ENCODE results near the gene ZNF710.
A peak's percentile ranks its signal among the peaks of the same experiment; 100 is the strongest.
"Not testable (repeated sequence)": the region's sequence is repeated elsewhere in the genome, so short reads cannot be mapped to it uniquely, and the experiment has no call there.

The ZNF710 gene, protein sequence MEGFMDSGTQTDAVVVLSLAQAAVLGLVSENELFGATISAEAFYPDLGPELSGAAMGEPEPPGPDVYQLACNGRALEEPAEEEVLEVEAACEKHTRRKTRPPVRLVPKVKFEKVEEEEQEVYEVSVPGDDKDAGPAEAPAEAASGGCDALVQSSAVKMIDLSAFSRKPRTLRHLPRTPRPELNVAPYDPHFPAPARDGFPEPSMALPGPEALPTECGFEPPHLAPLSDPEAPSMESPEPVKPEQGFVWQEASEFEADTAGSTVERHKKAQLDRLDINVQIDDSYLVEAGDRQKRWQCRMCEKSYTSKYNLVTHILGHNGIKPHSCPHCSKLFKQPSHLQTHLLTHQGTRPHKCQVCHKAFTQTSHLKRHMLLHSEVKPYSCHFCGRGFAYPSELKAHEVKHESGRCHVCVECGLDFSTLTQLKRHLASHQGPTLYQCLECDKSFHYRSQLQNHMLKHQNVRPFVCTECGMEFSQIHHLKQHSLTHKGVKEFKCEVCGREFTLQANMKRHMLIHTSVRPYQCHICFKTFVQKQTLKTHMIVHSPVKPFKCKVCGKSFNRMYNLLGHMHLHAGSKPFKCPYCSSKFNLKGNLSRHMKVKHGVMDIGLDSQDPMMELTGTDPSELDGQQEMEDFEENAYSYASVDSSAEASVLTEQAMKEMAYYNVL

GRCh38 chr15:90001062-90001682, at the start of gene ZNF710:
ZNF710 (plus strand) TSS chr15:90001324; CDS start chr15:90067138, 65,814 bp downstream.
- peak; percentile 80 for DNase-seq (ENCODE audit: low read depth)

DNA sequence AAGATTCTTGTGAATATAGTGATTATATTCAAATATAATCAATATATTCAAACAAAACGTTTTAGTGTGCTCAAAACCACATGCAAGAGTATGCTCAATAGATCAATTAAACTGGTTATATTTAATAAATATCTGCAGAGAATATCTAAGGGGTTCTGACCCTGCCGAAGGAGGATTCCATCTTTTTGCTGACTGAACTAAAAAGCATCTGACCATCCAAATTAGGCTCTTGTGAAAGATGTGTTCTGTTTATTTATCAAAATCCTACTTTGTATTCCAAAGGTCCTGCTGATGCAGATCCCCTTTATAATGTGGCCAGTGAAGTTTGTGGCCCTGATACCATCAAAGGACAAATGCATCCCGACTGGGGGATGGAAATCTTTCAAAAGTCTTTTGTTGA, 46.6 kb upstream of the ZNF710 start:
- DNase-seq (ENCODE audit: low read depth): no peak

- DNase-seq (ENCODE audit: low read depth): not testable (repeated sequence)
Observed at GRCh38 chr15:89955449-89955998, 45.6 kb upstream of the ZNF710 start.

- DNase-seq (ENCODE audit: low read depth): no peak
Observed at GRCh38 chr15:89958107-89958805, 42.9 kb upstream of the ZNF710 start.

DNA sequence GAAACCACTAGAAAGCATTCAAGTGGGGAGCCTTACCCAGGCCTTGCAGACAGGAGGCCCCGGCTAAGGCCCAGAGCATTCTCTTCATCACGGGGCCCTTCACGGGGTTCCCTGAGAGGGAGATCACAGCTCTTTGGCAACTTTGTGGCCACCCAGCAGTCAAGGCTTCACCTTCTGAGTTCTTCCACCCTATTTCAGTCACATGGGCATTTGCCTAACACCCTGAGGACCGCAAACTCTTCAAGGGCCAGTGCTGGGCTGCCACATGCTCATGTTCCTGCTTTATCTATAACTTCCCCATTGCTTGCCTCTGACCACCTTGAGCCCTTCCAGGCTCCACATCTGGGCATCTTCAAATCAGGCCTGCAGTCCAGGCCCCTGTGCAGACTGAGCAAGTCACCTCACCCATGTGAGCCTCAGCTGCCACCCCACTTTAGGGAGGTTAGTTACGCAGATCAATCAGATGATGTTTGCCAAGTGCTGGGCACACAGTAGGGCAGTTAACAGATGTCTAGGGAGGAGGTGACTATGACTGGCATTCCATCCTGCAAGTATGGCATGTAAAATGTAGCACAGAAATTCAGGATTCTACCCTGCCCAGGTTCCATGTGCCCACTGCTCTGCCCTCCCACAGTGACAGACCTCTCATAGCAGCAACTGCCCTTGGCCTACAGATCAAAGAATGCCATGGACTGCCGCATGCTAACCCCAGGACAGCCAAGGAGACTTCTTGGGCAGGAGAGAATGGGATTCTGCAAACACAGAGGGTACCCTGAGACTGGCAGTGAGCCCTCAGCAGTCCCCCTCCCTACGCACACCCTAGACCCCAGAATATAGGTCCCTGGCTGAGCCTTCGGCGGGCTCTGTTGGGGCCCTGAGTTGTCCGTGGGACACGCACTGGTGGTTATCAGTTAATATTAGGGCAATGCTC, 37.6 kb upstream of the ZNF710 start:
- no peak for DNase-seq (ENCODE audit: low read depth)

DNA sequence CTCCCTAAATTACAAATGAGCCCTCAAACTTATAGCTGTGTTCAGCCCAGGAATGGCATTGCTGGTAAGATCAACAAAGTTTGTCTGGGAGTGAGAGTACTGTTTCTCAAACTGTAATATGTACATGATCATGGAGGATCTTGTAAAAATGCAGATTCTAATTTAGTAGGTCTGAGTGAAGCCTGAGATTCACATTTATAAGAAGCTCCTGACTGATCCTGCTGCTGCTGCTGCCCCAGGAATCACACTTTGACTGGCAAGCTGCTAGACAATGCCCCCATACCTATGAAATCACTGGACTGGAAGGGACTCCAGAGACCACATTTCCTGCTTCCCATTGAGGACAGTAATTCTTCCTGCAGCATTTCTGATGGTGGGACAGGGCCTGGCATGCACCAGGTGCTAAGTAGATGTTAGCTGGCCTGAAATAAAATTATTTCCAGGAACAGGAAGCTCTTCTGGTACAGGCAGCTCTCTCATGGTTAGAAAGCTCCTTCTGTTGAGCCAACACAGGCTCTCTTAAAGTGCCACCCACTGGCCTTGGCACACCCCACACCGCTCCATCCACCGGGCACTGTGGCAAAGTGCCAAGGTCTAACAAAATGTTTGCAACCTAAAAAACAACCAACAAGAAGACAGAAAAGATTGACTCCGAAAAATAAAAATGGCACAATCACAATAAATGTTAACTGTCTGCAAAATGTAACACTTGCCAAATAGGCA, 36.7 kb upstream of the ZNF710 start:
- no peak for DNase-seq (ENCODE audit: low read depth)

DNA sequence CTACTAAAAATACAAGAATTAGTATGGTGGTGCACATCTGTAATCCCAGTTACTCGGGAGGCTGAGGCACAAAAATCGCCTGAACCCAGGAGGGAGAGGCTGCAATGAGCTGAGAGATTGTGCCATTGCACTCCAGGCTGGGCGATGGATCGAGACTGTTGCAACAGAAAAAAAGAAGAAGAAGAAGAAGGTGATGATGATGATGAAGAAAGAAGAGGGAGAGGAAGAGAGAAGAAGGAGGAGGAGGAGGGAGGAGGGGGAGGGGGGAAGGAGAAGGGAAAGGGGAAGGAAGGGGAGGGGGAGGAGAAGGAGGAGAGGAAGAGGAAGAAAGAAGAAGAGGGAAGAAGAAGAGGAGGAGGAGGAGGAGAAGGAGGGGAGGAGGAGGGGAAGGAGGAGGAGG, 33.2 kb upstream of the ZNF710 start:
- no peak for DNase-seq (ENCODE audit: low read depth)

- peak; percentile 54 for DNase-seq (ENCODE audit: low read depth)
Observed at GRCh38 chr15:89971592-89971997, 29.5 kb upstream of the ZNF710 start.

GRCh38 chr15:89972085-89972484, 29.0 kb upstream of the ZNF710 start:
- DNase-seq (ENCODE audit: low read depth): no peak

DNA sequence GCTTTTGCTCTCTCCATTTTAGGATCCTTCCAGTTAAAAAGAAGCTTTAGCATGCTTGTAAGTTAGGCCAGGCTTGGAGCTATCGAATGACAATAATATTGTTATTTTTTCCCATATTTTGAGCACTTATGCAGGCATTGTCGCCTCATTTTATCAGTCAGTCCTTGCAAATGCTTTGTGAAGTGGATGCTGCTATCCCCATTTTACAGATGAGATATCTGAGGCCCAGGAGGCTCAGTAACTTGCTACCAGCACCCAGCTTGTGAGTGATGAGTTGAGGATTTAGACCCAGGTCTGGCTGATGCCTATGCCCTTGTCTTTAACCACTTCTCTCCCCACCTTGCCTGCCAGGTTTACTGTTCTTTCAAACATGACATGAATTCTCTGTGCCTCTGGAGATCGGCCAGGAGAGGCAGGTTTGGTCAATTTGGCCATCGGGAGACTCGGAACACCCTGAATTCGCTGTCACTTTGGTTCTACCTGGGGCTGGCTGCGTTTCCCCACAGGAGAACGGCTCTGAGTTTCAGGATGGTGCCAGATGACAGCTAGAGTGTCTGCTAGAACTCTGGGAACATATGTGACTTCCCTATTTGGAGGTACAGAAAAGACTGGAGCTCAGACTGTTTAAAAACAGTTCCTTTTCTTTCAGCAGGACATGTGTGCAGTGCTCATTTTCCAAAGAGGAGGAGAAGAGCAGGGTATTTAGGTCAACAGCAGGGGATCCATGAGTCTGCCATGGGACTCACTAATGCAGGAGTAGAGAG, 25.5 kb upstream of the ZNF710 start:
- no peak for DNase-seq (ENCODE audit: low read depth)

DNA sequence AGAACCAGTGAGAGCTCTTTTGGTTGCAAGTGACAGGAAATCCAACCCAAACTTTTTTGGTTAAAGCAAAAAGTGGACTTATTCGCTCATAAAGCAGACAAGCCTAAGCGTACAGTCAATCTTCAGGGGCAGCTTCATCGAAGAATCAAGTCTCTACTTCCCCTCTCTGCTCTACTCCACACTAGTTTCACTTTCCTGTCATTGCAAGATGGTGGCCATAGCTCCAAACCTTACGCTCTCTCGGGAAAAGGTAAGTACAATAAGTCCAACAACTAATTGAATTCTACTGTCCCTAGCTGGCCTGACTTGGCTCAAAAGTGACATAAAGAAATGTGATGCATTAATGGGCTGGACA, 24.9 kb upstream of the ZNF710 start:
- DNase-seq (ENCODE audit: low read depth): no peak

DNA sequence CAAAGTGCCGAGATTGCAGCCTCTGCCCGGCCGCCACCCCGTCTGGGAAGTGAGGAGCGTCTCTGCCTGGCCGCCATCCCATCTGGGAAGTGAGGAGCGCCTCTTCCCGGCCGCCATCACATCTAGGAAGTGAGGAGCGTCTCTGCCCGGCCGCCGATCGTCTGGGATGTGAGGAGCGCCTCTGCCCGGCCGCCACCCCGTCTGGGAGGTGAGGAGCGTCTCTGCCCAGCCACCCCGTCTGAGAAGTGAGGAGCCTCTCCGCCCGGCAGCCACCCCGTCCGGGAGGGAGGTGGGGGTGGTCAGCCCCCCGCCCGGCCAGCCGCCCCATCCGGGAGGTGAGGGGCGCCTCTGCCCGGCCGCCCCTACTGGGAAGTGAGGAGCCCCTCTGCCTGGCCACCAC, 23.3 kb upstream of the ZNF710 start:
- not testable (repeated sequence) for DNase-seq (ENCODE audit: low read depth)

GRCh38 chr15:89978914-89979313, 22.2 kb upstream of the ZNF710 start:
- DNase-seq (ENCODE audit: low read depth): no peak

DNA sequence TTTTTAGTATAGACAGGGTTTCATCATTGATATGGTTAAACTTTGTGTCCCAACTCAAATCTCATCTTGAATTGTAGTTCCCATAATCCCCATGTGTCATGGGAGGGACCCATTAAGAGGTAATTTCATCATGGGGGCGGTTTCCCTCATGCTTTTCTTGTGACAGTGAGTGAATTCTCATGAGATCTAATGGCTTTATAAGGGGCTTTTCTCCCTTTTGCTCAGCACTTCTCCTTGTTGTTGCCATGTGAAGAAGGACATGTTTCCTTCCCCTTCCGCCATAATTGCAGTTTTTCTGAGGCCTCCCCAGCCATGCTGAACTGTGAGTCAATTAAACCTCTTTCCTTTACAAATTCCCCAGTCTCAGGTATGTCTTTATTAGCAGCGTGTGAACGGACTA, 20.2 kb upstream of the ZNF710 start:
- no peak for DNase-seq (ENCODE audit: low read depth)

DNA sequence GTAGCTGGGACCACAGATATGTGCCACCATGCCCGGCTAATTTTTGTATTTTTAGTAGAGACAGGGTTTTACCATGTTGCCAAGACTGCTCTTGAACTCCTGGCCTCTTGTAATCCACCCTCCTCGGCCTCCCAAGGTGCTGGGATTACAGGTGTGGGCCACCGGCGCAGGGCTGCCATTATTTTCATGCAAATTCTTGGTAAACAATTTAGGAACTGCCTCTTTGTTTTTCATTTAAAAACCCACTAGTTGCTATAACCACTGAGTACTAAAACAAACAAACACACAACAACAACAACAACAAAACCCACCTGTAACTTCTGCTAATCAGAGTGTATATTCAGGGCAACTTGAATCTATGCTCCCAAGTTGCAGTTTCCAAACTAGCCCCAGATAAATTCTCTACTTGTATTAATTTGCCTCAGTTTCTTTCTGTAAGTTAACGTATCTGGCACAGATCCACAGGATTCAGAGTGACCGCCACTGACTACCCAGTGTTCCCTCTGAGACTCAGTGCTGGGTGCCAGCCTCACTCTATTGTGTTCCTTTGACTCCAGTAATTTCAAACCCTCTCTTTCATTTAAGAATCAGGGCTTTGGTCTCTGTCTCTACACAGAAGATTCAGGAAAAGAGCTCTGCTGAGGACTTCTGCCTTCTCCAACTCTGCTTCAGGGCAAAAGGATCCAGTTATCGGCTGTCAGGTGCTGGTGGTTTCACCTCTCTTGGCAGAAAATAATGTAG, 18.6 kb upstream of the ZNF710 start:
- no peak for DNase-seq (ENCODE audit: low read depth)

- no peak for DNase-seq (ENCODE audit: low read depth)
Observed at GRCh38 chr15:89984001-89984400, 17.1 kb upstream of the ZNF710 start.

GRCh38 chr15:89984421-89985010, 16.6 kb upstream of the ZNF710 start:
- no peak for DNase-seq (ENCODE audit: low read depth)

- no peak for DNase-seq (ENCODE audit: low read depth)
Observed at GRCh38 chr15:89985111-89985510, 16.0 kb upstream of the ZNF710 start.

- no peak for DNase-seq (ENCODE audit: low read depth)
Observed at GRCh38 chr15:89991312-89991711, 9.8 kb upstream of the ZNF710 start.
